Activated CD8-positive, alpha-beta memory T cell treated with anti-CD3 and anti-CD28 coated beads, Interleukin-2, amount 50 U/mL, for 24 hours (primary cell): ENCODE data around the gene GZMA.
A peak's percentile ranks its signal among the peaks of the same experiment; 100 is the strongest.

ENCODE experiments used
- DNase-seq: peaks from one replicate; pipeline ENCODE4 v3.0.0-alpha.2; 2020; ENCODE audit errors: extremely low read depth

The GZMA gene

GRCh38 chr5:55108661-55109060 lies 6.2 kb downstream of the GZMA start:
- no peak for DNase-seq

GRCh38 chr5:55110217-55110616 lies 7.8 kb downstream of the GZMA start:
- DNase-seq = no peak

GRCh38 chr5:55113327-55113726 lies 10.9 kb downstream of the GZMA start:
- DNase-seq = no peak

- no peak for DNase-seq
Measured at GRCh38 chr5:55114061-55114460, 11.6 kb downstream of the GZMA start.

DNA sequence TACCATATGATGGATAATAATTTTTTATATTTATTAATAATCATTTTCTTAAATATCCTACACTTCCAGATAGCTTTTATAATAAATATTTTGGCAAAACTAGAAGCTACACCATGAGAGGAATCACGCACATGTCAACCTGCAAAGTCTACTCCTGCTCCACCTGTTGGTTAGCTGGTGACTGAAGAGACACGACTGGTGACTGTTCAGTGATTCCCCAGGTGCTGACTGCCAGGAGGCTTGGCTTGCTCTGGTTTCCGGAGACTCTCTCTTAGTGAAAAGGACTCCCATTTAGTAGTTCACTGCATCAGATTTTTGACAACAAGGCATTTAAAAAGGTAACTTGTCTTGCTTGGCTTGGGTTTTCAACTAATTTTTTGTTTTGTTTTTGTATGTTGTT lies 20.9 kb downstream of the GZMA start:
- DNase-seq = no peak

DNA sequence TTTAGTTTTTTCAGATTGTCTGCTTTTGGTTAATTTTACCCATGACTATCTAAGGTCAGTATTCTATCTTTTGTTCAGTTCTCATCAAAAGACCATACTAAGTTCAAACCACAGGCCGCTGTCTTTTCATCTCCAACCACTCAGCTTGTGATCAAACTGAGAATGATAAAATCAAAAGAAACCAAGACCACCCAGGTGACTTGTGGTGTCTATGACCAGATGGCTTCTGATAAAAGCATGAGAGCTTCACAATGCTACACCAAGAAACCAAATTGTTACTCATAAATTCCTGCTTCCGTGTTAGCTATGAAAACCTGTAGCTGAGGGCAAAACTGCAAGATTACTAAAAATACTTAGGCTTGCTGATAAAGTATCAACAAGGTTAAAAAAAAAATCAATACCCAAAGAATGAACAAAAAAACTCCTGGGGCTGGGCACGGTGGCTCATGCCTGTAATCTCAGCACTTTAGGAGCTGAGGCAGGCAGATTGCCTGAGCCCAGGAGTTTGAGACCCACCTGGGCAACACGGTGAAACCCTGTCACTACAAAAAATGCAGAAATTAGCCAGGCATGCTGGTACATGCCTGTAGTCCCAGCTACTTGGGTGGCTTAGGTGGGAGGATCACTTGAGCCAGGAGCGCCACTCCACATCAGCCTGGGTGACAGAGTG lies 31.7 kb downstream of the GZMA start:
- no peak for DNase-seq

DNA sequence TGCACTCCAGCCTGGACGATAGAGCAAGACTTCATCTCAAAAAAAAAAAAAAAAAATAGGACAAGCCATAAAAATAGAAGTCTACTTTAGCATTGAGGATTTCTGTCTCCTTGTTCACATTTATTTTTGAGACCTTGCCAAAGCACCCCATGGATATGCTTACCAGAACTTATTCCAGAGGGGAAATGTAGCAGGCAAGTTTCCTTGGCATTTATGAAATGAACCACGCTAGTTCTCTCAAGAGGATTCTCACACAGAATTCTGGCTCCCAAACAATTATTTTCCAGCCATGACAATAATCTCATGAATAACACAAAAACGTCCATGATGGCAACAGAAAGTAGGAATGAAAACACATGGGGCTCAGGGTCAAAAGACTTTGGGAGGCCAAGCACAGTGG lies 34.1 kb downstream of the GZMA start:
- DNase-seq = no peak

DNA sequence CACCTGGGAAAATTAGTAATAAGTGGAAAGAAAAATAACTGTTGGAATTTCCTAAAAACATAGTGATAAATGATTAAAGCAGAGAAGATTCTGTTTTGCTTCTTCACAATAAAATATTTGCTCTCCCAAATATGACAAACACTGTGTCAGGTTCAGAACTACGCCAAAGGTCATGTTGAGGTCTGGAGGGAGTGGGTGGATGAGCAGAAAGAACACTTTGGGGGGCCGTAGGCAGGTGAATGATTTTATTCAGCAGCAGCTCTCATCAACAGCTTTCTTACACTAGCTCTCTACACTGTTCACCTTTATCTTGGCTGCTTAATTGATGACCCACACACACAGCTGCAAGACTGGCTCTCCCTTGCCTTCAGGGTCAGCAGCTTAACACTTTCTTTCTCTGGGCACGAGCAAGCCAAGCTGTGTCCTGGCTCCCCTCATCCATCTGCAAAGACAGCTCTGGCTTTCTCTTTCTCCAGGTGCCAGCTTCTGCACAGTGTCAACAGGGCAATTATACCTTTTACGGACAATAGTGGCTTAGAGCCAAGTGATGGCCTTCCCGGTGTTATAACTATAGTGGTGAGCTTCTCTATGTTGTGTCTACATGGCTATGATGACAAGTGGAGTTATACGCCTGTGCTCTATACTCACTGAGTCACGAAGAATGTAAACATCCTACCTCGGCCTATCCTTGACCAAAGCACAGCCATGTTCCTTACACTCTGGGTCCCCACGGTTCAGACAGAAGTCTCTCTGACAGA lies 38.6 kb downstream of the GZMA start:
- no peak for DNase-seq

- DNase-seq = no peak
Measured at GRCh38 chr5:55141945-55142690, 39.7 kb downstream of the GZMA start.

DNA sequence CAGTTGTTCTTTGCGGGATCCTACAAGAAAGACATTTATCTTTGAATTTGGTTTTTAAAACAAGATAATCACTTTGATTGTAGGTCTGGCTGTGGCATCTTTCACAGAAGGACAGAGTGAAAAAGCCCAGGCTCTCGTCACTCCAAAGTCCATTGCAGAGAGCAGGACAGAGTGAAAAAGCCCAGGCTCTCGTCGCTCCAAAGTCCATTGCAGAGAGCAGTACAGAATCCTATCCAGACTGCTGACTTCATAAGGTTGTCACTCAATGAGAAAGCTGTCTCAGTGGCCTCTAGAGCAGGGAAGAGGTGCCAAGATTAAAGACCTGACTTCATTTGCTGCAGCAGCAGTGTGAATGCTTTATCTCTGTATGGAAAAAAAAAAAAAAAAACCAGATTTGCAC lies 41.2 kb downstream of the GZMA start:
- DNase-seq = no peak

- no peak for DNase-seq
Measured at GRCh38 chr5:55146080-55146479, 43.6 kb downstream of the GZMA start.

GRCh38 chr5:55146543-55147151 lies 44.2 kb downstream of the GZMA start:
- peak; percentile 51 for DNase-seq

GRCh38 chr5:55149308-55149795 lies 46.9 kb downstream of the GZMA start:
- no peak for DNase-seq

DNA sequence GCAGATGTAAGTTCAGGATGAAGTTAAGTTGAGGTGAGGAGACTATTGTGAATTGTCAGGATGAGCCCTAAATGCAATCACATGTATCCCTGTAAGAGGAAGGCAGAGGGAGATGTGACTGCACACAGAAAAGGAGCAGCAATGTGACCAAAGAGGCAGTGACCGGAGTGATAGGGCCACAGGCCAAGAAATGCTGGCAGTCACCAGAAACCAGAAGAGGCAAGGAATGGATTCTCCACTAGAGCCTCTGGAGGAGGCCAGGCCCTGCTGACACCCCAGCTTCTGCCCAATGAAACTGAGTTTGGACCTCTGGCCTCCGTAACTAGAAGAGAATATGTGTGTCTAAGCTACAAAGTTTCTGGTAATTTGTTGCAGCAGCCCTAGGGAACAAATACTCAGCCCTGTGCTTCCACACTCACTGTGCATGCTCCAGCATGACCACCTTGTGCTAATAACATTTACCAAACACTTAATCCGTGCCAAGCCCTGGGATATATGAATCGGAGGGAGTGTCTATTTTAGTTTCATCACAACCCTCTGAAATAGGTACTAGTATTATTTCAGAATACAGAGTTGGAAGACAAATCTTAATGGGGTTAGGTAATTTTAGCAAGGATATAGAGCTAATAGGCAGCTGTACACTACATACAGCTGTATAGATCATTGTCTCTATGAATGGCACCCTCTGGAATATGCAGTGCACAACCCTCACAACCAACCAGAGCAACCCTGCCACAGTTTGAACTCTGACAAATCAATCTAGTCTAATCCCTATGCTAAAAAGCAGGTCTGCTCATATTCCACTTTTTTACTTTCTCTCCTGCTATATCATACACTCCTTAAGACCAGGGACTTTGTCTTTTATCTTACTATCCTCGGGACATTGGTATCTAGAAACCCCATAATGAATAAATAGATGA lies 49.7 kb downstream of the GZMA start:
- no peak for DNase-seq

DNA sequence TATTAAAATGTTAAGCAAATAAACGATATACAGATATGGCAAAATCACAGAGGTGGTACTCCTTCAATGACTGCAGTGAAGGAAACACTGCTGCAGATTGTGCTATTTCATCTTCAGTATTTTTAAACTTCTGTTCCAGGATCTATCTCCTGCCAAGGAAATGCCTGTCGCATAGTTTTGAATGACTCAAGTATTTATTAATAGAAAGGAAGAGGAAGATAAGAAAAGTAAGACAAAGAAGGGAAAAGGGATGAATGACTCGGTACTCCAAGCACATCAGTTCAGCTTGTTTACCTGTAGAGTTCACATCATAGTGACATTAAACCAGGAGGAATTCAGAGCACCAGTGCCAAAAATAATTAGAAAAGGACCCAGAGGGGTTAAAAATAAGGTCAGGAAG lies 52.4 kb downstream of the GZMA start:
- DNase-seq = no peak
